Smooth muscle cell of the brain vasculature (primary cell): ENCODE results near the gene SRRM3.
"Not testable (repeated sequence)": the region's sequence is repeated elsewhere in the genome, so short reads cannot be mapped to it uniquely, and the experiment has no call there.

Experiments
- DNase-seq: peaks from one replicate; pipeline ENCODE4 v3.0.0-alpha.2; 2012; ENCODE audit warnings: low read depth, low spot score

The SRRM3 gene

DNA sequence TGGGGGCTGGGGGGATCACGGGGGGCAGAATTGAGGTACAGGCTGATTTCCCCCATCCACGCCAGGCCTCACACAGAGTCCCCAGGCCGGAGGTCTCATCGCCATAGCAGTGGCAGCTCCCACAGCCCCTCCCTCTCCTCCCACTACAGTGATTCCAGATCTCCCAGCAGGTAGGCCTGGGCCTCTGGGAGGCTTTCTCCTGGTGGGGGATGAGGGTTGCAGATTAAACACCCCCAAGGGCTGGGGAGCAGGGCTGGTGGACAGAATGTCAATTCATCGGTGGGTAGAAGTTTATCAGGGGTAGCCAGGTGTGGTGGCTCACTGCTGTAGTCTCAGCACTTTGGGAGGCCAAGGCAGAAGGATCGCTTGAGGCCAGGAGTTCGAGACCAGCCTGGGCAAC, 63.6 kb downstream of the SRRM3 start:
- DNase-seq, result no peak

DNA sequence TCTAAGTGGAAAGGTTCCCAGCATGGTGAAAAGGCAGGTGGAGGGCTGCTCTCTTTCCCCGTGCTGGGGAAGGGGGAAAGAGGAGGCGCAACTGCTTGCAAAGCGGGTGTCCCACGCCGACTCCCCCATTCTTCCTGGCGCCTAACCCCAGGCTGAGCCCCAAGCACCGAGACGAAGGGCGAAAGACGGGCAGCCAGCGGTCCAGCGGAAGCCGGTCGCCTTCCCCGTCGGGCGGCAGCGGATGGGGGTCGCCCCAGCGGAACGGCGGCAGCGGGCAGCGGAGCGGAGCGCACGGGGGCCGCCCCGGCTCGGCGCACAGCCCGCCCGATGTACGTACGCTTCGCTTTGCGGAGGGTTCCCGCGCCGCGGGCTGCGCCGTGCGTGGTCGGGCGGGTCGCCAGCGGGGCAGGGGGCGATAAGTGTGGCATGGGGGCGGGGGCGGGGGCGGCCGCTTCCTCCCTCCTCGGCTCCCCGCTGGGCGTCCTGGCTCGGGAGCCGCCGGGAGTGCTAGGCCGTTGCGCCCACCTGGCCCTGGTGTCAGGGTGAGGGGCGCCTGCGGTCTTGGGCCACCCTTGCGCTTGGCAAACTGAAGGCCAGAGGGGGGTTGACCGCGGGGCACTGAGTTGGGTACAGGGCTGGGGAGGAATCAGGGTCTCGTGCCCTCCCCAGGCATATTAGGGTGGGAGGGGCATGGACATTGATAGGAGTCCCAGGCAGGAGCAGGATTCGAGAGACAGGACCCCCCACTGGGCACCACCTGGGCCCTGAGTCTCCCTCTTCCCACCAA, 65.6 kb downstream of the SRRM3 start:
- no peak for DNase-seq

DNA sequence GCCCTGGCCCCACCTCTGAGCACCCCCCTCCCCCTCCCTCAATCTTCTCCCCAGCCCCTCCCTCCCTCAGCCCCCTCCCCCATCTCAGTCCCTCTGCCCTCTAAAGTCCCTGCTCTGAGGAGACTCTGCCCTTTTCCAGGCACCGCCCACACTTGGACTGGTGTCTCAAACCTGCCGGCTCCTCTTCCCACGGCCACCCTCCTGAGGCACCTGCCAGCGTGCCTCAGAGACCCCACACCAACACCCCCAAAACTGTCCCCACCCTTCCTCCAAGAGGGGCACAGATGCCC, 66.1 kb downstream of the SRRM3 start:
- no peak for DNase-seq

DNA sequence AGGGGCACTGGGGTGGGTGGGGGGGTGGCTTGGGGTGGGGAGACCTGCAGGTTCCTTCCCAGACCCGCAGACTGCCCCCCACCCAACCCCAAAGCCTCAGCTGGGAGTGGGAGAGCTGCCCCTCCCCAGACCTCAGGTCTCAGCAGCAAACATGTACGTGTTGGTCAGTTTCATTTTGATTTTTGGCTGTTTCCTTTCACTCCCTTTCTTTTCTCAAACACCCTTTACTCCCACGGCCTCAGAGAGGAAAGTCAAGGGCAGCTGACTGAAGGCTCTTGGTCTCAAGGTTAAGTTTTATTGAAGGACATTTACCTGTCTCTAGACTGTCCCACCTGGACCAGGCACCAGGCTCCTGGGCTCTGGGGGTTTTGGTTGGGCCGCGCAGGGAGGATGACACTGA, 66.7 kb downstream of the SRRM3 start:
- DNase-seq, result no peak

DNA sequence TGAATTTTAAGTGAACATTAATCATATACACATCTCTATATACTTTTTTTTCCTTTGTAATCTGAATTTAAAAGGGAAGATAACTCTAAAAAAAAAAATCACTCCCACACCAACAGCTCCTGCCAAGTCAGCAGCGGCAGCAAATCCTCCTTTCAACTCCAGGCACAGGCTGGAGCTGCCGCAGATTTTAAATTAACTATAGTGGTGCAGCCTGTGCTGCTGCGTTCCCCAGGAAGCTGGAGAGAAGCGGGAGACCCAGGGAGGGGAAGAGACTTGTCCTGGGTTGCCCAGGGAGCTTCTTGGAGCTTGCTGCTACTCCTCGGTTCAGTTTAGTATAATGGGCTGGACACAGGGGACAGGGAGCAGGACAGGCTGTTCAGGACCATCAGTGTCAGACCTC, 68.2 kb downstream of the SRRM3 start:
- no peak for DNase-seq

DNA sequence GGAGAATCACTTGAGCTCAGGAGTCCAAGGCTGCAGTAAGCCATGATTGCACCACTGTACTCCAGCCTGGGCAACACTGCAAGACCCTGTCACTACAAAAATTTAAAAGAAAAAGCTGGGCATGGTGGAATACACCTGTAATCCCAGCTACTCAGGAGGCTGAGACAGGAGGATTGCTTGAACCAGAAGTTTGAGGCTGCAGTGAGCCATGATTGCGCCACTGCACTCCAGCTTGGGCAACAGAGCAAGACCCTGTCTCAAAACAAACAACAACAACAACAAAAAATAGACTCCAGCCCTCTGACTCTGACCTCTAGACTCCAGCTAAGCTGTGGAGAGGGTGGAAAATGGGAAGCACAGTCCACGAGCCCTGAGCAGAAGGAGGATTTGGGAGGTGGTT, 69.7 kb downstream of the SRRM3 start:
- not testable (repeated sequence) for DNase-seq

DNA sequence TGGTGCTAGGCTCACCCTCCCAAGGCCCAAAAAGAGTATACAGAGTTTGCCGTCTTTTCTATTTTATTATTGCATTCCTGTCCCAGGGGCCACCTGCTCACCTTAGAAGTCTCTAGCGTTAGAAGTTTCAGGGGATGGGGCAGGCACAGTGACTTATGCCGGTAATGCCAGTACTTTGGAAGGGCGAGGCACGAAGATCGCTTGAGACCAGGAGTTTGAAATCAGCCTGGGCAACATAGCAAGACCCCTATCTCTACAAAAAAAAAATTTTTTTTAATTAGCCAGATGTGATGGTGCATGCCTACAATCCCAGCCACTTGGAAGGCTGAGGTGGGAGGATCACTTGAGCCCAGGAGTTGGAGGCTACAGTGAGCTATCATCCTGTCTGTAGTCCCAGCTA, 70.4 kb downstream of the SRRM3 start:
- no peak for DNase-seq

DNA sequence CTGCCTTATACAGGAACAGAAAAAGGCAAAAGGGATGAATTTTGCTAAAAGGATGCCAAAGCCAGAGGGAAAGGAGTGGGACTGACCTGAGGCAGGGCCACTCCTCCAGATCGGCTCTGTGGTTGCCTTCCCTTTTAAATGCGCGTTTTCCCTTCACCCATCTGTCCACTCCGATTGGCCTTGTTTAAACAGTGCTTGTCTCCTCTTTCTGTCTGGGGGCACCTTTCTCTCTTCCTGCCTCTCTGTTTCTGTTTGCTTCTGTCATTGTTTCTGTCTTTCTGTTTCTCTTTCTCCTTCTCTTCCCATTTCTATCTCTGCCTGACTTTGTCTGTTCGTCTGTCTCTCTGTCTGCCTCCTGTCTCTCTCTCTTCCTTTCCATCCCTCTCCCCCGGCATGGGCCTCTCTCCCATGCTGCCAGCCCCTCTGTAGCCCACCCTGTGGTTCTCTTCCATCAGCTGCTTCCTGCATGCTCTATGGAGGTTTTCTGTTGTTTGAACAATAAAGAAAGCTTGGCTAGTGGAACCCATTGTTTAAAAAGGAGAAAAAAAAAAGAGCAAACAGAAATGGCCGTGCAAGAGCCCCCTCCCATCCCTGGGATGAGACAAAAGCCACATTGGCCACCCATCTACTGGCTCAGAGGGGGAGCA, 71.3 kb downstream of the SRRM3 start:
- no peak for DNase-seq

DNA sequence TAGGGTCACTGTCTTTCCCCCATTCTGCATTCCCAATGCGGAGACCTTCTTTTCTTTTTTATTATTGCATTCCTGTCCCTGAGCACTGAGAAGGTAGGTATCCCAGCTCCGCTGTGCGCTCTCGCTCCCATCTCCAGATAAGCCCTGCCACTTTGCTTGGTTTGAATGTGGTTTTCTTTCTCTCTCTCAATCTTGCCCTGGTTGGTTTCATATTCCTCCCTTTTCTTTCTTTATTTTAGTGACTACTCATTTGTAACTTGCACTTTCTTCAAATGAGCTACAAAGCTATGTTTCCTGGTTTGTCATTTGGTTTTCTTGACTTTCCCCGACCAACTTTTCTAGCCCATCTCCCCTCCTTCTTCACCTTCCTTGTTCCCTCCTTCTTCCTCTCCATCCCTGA, 71.8 kb downstream of the SRRM3 start:
- DNase-seq, result no peak

DNA sequence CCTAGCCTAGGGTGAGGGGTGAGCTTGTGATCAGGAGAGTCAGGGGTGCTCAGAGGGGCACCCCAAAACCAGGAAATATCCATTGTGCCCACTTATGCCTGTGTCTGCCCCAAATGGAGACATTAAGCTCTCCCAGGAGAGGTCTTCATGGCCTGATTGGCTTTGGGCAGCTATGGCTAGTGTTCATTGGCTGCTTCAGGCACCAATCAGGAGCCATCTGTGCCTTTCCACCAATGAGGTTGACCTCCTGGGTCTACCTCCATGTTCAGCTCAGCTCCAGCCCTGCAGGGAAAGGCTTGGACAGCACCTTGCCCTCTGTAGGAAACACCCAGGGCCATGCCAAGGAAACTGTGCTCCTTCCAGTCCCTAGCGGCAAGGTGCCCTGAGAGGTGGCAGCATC, 76.8 kb downstream of the SRRM3 start:
- DNase-seq, result no peak

DNA sequence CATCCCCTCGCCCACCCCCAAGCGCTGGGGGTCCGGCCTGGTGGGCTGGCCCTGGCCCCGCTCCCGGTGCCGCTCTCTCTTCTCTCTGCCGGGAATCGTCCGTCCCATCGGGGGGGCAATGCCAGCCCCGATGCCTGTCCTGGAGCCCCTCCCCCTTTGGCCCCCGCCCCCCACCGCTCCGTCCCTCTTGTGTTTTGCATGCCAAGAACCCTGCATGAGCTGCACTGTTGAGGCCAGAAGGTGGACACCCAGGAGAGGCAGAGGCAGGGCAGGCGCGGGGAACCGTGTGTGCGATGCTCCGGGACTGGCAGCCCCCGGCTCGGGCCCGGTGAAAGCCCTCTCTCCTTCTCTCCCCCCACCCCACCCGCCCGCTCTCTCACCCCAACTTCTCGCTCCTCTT, 78.7 kb downstream of the SRRM3 start:
- no peak for DNase-seq

DNA sequence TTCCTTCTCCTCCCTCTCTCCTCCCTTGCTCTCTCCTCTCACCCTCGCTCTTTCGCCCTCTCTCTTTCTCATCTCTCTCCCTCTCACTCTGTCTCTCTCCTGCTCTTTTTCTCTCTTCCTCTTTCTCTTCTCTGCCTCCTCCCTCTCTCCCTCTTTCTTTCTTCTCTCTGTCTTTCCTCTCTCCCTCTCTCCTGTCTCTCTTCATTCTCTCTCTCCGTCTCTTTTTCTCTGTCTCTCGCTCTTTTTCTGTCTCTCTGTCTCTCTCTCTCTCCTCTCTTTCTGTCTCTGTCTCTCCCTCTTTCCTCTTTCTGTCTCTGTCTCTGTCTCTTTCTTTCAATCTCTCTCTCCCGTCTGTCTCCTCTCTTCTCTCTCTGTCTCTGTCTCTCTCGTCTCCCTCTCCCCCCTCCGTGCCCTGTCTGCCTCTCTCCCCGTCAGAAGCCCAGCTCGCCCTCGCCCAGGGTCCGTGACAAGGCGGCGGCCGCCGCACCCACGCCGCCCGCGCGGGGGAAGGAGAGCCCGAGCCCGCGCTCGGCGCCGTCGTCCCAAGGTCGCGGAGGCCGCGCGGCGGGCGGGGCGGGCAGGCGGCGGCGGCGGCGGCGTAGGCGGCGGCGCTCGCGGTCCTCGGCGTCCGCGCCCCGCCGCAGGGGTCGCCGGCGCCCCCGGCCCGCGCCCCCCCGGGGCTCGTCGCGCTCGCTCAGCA, 79.5 kb downstream of the SRRM3 start:
- DNase-seq, result no peak

DNA sequence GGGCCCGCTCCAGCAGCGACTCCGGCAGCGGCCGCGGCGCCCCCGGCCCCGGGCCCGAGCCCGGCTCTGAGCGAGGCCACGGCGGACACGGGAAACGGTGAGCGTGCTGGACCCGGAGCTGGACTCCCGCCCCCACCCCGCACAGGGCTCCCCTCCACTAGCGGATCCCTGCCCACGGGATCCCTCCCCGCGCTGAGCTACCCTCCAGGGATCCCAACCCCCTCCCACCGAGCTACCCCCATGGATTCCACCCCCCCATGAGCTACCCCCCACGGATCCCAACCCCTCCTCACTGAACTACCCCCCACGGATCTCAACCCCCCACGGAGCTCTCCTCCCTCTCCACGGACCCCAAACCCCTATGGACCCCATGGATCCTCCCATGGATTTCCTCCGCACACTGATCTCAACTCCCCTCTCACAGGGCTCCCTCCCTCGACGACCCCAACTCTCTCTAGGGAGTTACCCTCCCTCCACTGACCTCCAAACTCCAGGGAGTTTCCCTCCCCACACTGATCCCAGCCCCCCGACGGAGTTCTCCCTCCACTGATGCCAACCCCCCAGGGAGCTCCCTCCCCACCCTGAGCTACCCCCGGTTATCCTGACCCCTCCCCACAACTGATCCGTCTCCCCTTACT, 80.1 kb downstream of the SRRM3 start:
- DNase-seq, result no peak

DNA sequence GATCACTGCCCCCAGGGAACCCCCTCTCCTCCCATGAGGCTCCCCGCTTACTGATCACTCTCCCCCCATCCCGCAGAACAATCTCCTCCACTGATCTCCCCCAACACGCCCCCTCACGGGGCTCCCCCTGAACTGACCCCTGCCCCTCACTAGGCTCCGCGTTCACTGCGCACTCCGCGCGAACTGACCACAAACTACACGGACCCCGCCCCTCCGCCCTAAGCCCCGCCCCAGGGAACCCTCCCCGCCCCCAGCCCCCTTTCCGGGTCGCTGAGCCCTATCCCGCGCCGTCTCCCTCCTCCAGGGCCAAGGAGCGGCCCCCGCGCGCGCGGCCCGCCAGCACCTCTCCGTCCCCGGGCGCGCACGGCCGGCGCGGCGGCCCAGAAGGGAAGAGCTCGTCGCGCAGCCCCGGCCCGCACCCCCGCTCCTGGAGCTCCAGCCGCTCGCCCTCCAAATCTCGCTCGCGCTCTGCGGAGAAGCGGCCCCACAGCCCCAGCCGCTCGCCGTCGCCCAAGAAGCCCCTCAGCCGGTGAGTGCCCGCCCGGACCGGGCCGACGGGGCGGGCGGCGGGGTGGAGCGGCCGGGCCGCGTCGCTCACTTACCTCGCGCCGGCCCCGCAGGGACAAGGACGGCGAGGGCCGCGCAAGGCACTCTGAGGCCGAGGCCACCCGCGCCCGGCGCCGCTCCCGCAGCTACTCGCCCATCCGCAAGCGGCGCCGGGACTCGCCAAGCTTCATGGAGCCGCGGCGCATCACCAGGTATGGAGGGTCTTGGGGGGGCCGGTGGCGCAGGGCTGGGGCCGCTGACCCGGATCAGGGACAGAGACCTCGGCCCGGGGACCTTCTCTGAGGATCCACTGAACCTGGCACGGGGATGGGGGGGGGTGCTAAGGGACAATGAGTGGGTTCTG, 80.9 kb downstream of the SRRM3 start:
- DNase-seq, result no peak

DNA sequence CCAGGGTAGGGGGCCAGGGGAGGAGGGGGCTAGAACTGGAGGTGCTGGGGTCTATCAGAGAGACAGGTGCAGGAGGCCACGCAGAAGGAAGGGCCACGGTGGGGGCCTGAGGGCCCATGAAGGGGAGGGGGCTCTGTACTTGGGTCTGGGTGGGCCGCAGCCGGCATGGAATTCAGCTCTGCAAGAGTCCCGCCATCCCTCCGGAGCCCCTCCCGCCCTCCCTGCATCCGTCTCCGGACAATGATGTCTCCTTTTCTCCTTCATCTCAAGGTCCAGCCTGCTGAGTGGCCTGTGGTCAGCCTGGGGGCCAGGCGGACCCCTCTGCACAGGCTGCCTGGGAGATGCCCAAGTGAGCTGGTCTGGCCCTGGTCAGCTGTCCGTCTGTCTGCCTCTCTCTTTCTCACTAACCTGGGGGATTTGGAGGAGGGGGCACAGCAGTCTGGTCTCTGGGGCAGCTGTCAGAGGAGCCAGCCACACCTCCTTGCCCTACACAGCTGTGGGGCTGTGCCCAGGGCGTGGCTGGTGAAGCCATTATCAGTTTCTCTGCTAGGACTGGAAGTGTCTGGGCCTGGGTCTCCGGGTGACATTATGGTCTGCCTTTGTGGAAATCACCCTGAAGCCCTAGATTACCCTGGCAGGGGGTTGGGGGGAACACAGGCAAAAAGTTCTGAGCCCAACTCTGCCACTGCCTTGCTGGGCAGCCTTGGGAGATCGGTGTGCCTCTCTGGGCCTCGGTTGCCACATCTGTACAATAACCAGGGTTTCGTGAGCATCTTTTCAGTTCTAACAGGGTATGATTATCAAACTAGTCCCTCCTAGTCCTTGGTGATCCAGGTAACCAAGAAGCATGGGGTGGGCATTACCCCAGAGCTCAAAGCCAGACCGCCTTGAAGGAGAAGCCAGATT, 81.8 kb downstream of the SRRM3 start:
- DNase-seq, result no peak

DNA sequence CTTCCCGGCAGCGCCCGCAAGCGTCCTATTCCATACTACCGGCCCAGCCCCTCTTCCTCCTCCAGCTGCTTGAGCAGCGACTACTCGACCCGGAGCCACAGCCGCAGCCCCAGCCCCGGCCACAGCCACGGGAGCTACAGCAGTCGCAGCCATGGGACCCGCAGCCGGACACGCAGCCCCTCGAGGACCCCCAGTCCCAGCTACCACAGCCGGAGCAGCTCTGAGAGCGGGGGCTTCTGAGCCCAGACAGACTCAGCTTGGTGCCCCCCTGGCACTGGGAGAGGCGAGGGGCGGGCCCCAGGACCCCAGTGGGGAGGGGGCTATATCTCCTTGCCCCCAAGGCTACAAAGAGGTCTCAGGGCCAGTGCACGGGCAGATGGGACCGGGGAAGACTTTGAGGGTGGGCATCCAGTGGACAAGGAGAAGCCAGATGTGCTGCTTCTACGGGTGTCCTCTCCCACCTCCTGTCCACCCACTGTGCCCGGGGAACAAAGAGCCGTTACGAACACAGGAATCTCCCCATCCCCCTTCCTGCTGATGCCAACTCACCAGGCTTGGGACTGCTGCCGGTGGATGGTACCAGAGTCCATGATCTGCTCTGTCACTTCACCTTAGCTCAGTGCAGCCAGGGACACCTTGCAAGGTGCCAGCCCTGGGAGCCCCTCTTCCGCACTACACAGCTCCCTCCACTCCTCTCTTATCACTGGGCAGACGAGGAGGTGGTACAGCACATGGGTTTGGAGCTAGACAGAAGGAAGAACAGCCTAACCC, 84.1 kb downstream of the SRRM3 start:
- no peak for DNase-seq

DNA sequence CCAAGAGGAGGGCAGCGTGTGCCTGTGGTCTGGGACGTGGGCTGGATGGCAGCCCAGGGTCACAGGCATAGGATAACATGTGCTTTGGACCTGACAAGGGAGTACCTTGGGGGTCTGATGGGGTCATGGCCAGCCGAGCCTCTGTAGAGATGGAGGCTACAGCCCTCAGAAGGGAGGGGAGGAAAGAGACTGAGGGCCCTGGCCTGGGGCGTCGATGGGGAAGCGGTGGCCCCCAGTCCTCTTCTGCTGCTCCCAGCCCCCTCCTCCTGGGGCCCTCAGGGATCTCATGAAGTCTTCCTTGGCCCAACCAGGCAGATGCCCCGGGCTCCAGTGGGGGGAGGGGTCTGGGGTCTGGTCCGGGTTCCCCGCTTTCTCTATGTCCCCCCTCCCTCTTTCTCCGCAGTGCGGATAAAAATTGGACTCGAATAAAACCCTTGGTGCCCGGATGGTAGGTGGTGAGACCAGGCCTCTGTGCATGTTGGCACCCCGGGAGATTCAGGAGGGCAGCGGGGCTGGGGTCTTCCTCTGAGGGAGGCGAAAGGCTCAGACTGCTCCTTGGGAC, 85.2 kb downstream of the SRRM3 start:
- no peak for DNase-seq

DNA sequence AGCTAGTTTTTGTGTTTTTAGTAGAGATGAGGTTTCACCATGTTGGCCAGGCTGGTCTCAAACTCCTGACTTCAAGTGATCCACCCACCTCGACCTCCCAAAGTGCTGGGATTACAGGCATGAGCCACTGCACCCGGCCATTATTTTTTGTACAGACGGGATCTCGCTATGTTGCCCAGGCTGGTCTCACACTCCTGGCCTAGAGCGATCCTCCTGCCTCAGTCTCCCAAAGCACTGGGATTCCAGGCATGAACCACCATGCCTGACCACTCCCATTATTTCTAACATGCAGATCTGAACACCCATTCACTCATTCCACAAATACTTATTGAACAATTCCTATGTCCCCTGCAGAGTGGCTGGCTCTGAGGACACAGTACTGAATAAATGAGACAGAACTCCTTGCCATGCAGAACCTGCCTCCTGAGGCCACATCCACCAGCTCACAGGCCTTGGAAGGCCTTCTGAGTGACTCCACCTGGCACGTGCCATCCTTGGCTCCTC, 89.2 kb downstream of the SRRM3 start:
- not testable (repeated sequence) for DNase-seq
